Measurements from ENCODE around the gene EMD.

- no peak for TF ChIP-seq CTCF (IDR thresholded peaks at IDR 0.05)
- TF ChIP-seq POLR2A (IDR thresholded peaks at IDR 0.05), result no peak
Measured at GRCh38 chrX:154348646-154349358, 30.3 kb upstream of the EMD start.

Measured in prostate gland (tissue), 2 donors.